ENCODE results near the gene DIPK1B. TPM values are rescaled to one million over a fixed set of nuclear protein-coding genes. Genes with fewer than 3 reads are reported as not detected.

Gene DIPK1B
- total RNA-seq, 1 experiment from 2014 or later = 45.4 TPM

GRCh38 chr9:136748666-136749611, 36.6 kb downstream of the DIPK1B start (continued):
- TF ChIP-seq ZSCAN18 (CRISPR knock-in tag; IDR thresholded peaks at IDR 0.05) = no peak

- POLR2A ChIA-PET = no interaction called here
- ATAC-seq (no peak), DNase-seq (ENCODE audit: low spot score) (no peak)
- H3K36me3 Mint-ChIP-seq = peaks cover 11% of the 10 kb centered on the region
- no peaks in the 10 kb centered on the region for H3K4me1 Mint-ChIP-seq
- H3K4me3 Mint-ChIP-seq = no peak overlapping the region
- no peak overlapping the region for H3K27ac Mint-ChIP-seq
- peaks cover 3% of the 10 kb centered on the region; the same call in 1 of the 2 replicates for H3K27me3 Mint-ChIP-seq (ENCODE audit: low read depth)
- H3K9me3 Mint-ChIP-seq = peaks cover 23% of the 10 kb centered on the region
- CTCF ChIA-PET = interaction anchor here (0.9 to 1.1 kb wide), 2 partner anchors 11 to 19 kb away, joined by 3 read pairs; no protein-coding TSS in a partner anchor
- TF ChIP-seq, protein P1, sequence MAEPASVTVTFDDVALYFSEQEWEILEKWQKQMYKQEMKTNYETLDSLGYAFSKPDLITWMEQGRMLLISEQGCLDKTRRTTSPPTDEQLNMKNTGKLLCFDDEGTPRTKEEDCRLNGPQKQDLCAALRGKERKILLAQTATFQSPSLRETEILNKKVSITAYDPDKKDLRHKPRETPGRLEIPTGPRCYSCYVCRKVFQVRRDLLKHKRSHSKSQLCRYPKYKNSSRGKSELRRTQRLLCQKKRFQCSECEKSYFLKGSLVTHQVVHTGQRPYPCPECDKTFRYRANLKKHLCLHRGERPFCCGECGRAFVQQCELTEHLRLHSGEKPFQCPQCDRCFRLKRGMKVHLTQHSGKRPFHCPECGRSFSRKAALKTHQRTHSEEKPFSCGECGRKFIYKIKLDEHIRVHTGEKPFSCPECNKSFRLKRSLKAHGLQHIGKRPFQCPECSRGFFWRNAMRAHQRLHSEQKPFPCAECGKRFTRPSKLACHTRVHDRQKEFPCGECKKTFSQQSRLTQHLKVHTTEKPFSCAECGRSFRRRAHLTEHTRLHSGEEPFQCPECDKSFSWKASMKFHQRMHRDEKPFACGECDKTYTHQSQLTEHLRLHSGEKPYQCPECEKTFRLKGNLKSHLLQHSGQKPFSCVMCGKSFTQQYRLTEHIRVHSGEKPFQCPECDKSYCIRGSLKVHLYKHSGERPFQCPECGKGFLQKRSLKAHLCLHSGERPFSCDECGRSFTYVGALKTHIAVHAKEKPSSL (CRISPR knock-in tag; conservative IDR thresholded peaks at IDR 0.05) = no peak
- TF ChIP-seq, protein P2, sequence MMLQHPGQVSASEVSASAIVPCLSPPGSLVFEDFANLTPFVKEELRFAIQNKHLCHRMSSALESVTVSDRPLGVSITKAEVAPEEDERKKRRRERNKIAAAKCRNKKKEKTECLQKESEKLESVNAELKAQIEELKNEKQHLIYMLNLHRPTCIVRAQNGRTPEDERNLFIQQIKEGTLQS (CRISPR knock-in tag; conservative IDR thresholded peaks at IDR 0.05) = no peak
- TF ChIP-seq JAZF1 (CRISPR knock-in tag; IDR thresholded peaks at IDR 0.05) = no peak
- no peak for TF ChIP-seq GTF2I (CRISPR knock-in tag; conservative IDR thresholded peaks at IDR 0.05)
These were observed 38.2 kb downstream of the DIPK1B start for GRCh38 chr9:136750526-136750925.

DNA sequence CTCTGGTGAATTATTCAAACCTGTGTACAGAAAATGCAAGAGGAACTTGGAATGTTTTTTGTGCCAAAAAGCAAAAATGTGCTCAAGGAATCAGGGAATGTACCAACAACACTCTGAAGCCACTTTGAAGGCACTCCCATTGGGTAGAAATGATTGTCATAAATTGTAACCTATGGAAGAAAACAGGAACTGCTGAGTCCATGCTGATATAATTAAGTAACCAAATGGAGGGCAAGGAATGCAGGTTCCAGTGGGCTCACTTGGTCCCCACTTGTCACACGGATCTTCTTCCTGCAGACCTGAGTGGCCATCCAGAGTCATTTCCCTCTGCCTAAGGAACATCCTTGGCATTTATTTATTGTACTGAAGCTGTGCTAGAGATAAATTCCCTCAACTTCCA, 38.9 kb downstream of the DIPK1B start:
- Mint-ChIP-seq H3K36me3 (peaks cover 11% of the 10 kb centered on the region), H3K27me3 (ENCODE audit: low read depth) (peaks cover 3% of the 10 kb centered on the region; the same call in 1 of the 2 replicates), H3K4me1 (no peaks in the 10 kb centered on the region), H3K27ac (no peak overlapping the region), H3K9me3 (peaks cover 29% of the 10 kb centered on the region), H3K4me3 (no peak overlapping the region)
- CTCF ChIA-PET = no interaction called here
- TF ChIP-seq AR (CRISPR knock-in tag; IDR thresholded peaks at IDR 0.05) (no peak), MXD4 (CRISPR knock-in tag; IDR thresholded peaks at IDR 0.05; ENCODE audit: borderline replicate concordance) (no peak), NR1H2 (CRISPR knock-in tag; IDR thresholded peaks at IDR 0.05) (no peak), E2F4 (CRISPR knock-in tag; IDR thresholded peaks at IDR 0.05; ENCODE audit: borderline replicate concordance, low read depth) (no peak), ZNF423 (CRISPR knock-in tag; IDR thresholded peaks at IDR 0.05) (no peak), GRHL2 (CRISPR knock-in tag; IDR thresholded peaks at IDR 0.05; ENCODE audit: insufficient replicate concordance, severe bottlenecking) (no peak), PRDM15 (CRISPR knock-in tag; IDR thresholded peaks at IDR 0.05) (no peak), ZNF219 (CRISPR knock-in tag; IDR thresholded peaks at IDR 0.05; ENCODE audit: borderline replicate concordance) (no peak), ERG (CRISPR knock-in tag; IDR thresholded peaks at IDR 0.05) (no peak)
- TF ChIP-seq, protein P3, sequence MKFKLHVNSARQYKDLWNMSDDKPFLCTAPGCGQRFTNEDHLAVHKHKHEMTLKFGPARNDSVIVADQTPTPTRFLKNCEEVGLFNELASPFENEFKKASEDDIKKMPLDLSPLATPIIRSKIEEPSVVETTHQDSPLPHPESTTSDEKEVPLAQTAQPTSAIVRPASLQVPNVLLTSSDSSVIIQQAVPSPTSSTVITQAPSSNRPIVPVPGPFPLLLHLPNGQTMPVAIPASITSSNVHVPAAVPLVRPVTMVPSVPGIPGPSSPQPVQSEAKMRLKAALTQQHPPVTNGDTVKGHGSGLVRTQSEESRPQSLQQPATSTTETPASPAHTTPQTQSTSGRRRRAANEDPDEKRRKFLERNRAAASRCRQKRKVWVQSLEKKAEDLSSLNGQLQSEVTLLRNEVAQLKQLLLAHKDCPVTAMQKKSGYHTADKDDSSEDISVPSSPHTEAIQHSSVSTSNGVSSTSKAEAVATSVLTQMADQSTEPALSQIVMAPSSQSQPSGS (CRISPR knock-in tag; IDR thresholded peaks at IDR 0.05; ENCODE audit: borderline replicate concordance, low read depth) = no peak
- no peak for DNase-seq (ENCODE audit: low spot score)
- ATAC-seq = no peak
- POLR2A ChIA-PET = no interaction called here
